ENCODE measurements around the gene GHRHR. TPM values are rescaled to one million over a fixed set of nuclear protein-coding genes. Genes with fewer than 3 reads are reported as not detected.

Gene GHRHR
- not detected in 2 replicates for total RNA-seq

DNA sequence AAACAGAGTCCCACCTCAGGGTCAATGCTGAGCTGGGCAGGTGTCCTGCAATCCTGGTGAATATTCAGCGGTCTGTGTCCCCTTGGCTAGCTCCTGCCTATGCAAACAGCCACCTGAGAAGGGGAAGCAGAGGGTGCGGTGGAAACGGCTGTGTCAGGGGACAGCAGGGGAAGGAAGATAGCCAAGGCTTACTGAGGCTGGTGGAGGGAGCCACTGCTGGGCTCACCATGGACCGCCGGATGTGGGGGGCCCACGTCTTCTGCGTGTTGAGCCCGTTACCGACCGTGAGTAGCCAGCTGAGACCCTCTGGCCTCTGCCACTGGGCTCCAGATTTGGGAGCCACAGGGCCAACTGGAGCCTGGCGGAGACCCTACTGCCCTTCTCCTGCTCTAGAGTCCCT, at the start of gene GHRHR:
Gene GHRHR, plus strand, starts transcription at position 112 of the 400 bp plus-strand sequence. Its CDS starts 116 bp downstream, at position 228.
- H3K4me3 ChIP-seq (ENCODE audit: low read depth, low read length): no peak within 1 kb of the TSS
- TF ChIP-seq, protein P1, sequence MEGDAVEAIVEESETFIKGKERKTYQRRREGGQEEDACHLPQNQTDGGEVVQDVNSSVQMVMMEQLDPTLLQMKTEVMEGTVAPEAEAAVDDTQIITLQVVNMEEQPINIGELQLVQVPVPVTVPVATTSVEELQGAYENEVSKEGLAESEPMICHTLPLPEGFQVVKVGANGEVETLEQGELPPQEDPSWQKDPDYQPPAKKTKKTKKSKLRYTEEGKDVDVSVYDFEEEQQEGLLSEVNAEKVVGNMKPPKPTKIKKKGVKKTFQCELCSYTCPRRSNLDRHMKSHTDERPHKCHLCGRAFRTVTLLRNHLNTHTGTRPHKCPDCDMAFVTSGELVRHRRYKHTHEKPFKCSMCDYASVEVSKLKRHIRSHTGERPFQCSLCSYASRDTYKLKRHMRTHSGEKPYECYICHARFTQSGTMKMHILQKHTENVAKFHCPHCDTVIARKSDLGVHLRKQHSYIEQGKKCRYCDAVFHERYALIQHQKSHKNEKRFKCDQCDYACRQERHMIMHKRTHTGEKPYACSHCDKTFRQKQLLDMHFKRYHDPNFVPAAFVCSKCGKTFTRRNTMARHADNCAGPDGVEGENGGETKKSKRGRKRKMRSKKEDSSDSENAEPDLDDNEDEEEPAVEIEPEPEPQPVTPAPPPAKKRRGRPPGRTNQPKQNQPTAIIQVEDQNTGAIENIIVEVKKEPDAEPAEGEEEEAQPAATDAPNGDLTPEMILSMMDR (IDR thresholded peaks at IDR 0.05; ENCODE audit: insufficient read depth, low read depth, low read length): no peak
- DNase-seq (ENCODE audit: low read depth): no peak

DNA sequence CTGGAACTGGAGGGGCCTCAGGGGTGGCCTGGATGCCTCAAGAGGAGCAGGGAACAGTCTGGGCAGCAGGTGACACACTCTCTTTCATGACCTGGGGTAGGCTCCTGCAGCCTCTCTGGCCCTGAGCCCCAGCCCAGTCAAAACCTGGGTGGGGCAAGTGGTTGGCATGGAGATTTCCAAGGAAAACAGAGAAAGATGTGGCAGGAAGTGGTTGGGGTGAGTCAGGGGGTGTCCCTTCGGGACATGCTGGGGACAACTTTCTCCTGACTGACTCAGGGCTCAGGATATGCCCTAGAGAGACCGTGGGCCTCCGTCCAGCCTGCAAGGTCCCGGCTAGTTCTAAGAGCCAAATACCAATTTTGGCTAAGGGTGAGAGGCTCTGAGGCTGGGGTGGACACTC, 49.2 kb upstream of the GHRHR start:
- peak; percentile 34 for DNase-seq (ENCODE audit: low read depth)
- H3K4me3 ChIP-seq (ENCODE audit: low read depth, low read length): no peak overlapping the region
- TF ChIP-seq, protein P1 (IDR thresholded peaks at IDR 0.05; ENCODE audit: insufficient read depth, low read depth, low read length): no peak

DNA sequence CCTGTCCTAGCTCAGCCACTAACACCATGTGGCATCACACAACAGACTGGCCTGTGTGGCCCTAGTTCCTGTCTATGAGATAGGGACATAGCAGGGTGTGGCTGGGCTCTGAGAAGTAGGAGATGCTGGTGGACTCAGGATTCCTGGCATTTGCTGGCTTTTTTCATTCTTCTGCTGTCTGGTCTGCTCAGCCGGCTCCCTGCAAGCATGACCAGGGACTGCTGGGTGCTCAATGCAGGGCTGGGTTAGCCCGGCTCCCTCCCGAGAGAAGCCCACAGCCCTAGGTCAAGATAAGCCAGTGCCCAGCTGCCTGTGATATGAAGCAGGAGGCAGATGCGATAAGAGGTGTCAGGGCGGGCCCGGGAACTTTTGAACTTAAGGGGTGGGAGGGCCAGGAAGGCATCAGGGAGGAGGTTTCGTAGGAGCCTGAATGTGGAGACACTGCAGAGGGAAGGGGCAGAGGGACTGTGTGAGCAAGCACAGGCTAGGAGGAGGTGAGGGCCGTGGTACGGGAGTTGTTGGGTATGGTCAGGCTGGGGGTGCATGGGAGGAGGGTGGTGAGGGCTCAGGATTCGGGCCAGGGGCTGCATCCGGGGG, 48.6 kb upstream of the GHRHR start:
- TF ChIP-seq, protein P1 (IDR thresholded peaks at IDR 0.05; ENCODE audit: insufficient read depth, low read depth, low read length): no peak
- no peak overlapping the region for H3K4me3 ChIP-seq (ENCODE audit: low read depth, low read length)
- DNase-seq (ENCODE audit: low read depth): peak; percentile 42

DNA sequence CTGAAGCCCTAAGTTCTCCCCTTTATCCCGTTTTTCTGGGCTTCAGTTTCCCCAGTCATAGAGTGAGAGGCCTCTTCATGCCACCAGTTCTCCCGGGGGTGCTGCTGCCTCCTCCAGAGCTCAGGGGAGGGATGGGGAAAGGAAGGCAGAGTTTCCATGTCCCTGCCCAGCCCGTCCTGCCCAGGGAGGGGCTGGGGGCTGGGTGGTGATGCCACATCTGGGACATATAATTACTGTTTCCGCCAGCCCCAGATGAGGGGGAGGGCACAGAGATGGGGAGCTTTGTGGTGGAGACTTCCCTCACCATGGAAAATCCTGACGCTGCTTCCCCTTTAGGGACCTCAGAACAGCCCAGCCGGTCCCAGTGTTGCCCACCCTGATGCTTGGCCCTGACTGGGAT, 48.0 kb upstream of the GHRHR start:
- no peak for DNase-seq (ENCODE audit: low read depth)
- H3K4me3 ChIP-seq (ENCODE audit: low read depth, low read length): no peak overlapping the region
- TF ChIP-seq, protein P1 (IDR thresholded peaks at IDR 0.05; ENCODE audit: insufficient read depth, low read depth, low read length): no peak

DNA sequence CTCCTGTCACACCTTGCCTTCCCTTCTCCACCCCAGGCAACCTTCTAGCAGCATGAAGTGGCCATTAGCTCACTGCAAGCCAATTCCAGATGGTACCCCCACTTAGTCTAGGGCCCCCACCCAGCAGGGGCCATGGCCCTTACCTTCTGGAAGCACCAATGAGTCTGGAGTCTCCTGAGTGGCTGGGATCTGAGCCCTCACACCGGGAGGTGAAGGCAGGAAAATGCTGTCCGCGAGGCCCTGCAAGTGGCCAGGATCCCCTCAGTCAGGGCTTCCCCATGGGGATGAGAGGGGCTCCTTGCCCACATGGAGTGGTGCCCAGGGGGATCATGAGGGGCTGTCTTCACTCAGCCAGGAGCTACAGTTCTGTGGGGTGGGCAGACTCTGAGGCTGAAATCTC, 47.5 kb upstream of the GHRHR start:
- no peak for DNase-seq (ENCODE audit: low read depth)
- no peak overlapping the region for H3K4me3 ChIP-seq (ENCODE audit: low read depth, low read length)
- TF ChIP-seq, protein P1 (IDR thresholded peaks at IDR 0.05; ENCODE audit: insufficient read depth, low read depth, low read length): no peak

DNA sequence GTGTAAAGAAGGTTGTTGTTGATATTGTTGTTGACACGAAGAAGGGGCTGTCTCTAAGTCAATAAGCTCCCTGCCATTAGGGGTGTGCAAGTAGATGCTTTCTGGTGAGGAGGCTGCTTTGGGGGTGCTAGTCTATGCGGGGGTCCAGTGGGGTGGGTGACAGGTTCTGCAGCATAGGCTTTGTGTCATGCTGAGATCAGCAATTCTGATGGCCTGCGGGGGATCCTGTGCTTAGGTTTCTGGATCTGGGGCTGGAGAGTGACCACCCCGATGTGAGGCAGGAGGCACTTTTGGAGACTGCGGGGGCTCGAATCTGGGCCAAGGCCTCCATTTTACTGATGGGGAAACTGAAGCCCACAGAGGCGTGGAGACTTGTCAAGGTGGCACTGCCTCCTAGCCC, 47.0 kb upstream of the GHRHR start:
- H3K4me3 ChIP-seq (ENCODE audit: low read depth, low read length): no peak overlapping the region
- DNase-seq (ENCODE audit: low read depth): no peak
- TF ChIP-seq, protein P1 (IDR thresholded peaks at IDR 0.05; ENCODE audit: insufficient read depth, low read depth, low read length): no peak

All from fibroblast of villous mesenchyme (primary cell).